Activated naive CD4-positive, alpha-beta T cell treated with anti-CD3 and anti-CD28 coated beads, Interleukin-2, amount 10 ng/mL, durations not matched to agents 7 days and 5 days (primary cell): ENCODE data around the gene SH3PXD2A.

Source experiments
- CTCF ChIA-PET: fragments of 350-600 bp; sonication (Branson Sonifier 250); formaldehyde crosslinking; loops from one replicate; lab custom pipeline; 2021; ENCODE audit warnings: antibody characterized with exemption; lab: Charles Lee
- DNase-seq: peaks from one replicate; pipeline ENCODE4 v3.0.0-alpha.2; 2020
- H3K27ac Mint-ChIP-seq: one replicate; pipeline ENCODE4 v1.8.0; 2021; ENCODE audit warnings: mild to moderate bottlenecking, moderate library complexity, mixed read lengths
- H3K27me3 Mint-ChIP-seq: one replicate; pipeline ENCODE4 v1.8.0; 2021; ENCODE audit warnings: mild to moderate bottlenecking, mixed read lengths
- H3K36me3 Mint-ChIP-seq: one replicate; pipeline ENCODE4 v1.8.0; 2021; ENCODE audit warnings: mixed read lengths
- H3K4me1 Mint-ChIP-seq: one replicate; pipeline ENCODE4 v1.8.0; 2021; ENCODE audit warnings: mixed read lengths
- H3K4me3 Mint-ChIP-seq: one replicate; pipeline ENCODE4 v1.8.0; 2021; ENCODE audit warnings: mild to moderate bottlenecking, moderate library complexity, mixed read lengths
- H3K9me3 Mint-ChIP-seq: one replicate; pipeline ENCODE4 v1.8.0; 2021; ENCODE audit warnings: mixed read lengths

The SH3PXD2A gene

DNA sequence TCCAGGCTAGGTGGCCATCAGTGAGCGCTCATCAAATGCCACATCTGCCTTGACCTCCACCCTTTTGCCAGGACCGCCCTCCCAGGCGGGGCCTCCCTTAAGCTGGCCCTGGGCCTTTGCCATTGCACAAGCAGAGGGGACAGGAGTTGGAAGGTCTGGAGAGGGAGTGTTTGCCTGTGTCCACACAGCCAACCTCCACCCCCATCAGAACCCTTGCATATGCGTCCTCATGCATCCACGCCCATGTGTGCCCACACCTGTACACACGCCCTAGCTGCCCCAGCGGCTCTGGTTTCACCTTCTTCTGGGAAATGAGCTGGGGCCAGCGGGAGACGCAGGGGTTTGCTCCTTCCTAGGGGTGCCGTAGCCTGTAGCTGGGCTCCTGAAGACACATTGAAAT is 297.9 kb downstream of the SH3PXD2A start:
- H3K27me3 Mint-ChIP-seq = peaks cover 81% of the 10 kb centered on the region

GRCh38 chr10:103556383-103557007 is 298.9 kb downstream of the SH3PXD2A start:
- Mint-ChIP-seq H3K27ac (no peak overlapping the region), H3K36me3 (no peaks in the 10 kb centered on the region), H3K4me3 (no peak overlapping the region), H3K9me3 (no peaks in the 10 kb centered on the region), H3K27me3 (peaks cover 86% of the 10 kb centered on the region), H3K4me1 (peaks cover 10% of the 10 kb centered on the region)
- no peak for DNase-seq
- CTCF ChIA-PET = no interaction called here

More for the DNA sequence above, 297.9 kb downstream of the SH3PXD2A start:
- Mint-ChIP-seq H3K27ac (no peak overlapping the region), H3K4me3 (no peak overlapping the region), H3K36me3 (no peaks in the 10 kb centered on the region), H3K4me1 (peaks cover 10% of the 10 kb centered on the region), H3K9me3 (no peaks in the 10 kb centered on the region)
- no peak for DNase-seq
- CTCF ChIA-PET = no interaction called here

DNA sequence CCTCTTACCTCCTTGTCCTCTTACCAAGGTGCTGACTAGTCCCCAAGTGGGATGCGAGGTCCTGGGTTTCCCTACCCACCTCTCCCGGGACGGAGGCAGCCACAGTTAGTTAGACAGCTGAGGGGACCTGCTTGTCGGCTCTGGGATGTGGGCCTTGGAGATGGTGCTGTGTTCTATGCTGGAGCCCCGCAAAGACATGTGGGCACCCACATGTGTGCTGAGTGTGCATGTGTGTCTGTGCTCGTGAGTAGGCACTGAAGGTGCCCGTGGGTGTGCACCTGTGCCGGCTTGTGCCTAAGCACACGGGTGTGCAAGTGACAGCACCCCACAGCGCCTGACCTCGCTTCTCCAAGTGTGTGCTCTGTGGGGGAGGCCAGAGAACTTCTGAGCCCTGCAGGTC is 299.7 kb downstream of the SH3PXD2A start:
- Mint-ChIP-seq H3K4me3 (no peak overlapping the region), H3K27ac (no peak overlapping the region), H3K9me3 (no peaks in the 10 kb centered on the region), H3K27me3 (peaks cover 80% of the 10 kb centered on the region), H3K36me3 (no peaks in the 10 kb centered on the region), H3K4me1 (peaks cover 10% of the 10 kb centered on the region)
- no peak for DNase-seq
- CTCF ChIA-PET = interaction anchor here (3.9 kb wide), 1 partner anchor 9 kb away, joined by 16 read pairs; no protein-coding TSS in a partner anchor

GRCh38 chr10:103555325-103555649 is 300.1 kb downstream of the SH3PXD2A start:
- no peak overlapping the region for H3K4me3 Mint-ChIP-seq

GRCh38 chr10:103554488-103555324 is 300.7 kb downstream of the SH3PXD2A start:
- Mint-ChIP-seq H3K27me3 (peaks cover 81% of the 10 kb centered on the region), H3K4me1 (peaks cover 10% of the 10 kb centered on the region), H3K36me3 (no peaks in the 10 kb centered on the region), H3K27ac (peak overlapping the region; percentile 67), H3K4me3 (peak overlapping the region; percentile 62), H3K9me3 (no peaks in the 10 kb centered on the region)
- peak; percentile 53 for DNase-seq
- CTCF ChIA-PET = interaction anchor here (1.2 to 3.9 kb wide), 3 partner anchors 10 to 29 kb away, joined by 5 to 16 read pairs (median 5); no protein-coding TSS in a partner anchor

More at GRCh38 chr10:103555325-103555649, 300.1 kb downstream of the SH3PXD2A start:
- DNase-seq = no peak
- Mint-ChIP-seq H3K36me3 (no peaks in the 10 kb centered on the region), H3K27me3 (peaks cover 80% of the 10 kb centered on the region), H3K4me1 (peaks cover 10% of the 10 kb centered on the region), H3K27ac (no peak overlapping the region), H3K9me3 (no peaks in the 10 kb centered on the region)
- CTCF ChIA-PET = interaction anchor here (1.2 to 3.9 kb wide), 2 partner anchors 9 to 28 kb away, joined by 5 to 16 read pairs; no protein-coding TSS in a partner anchor

DNA sequence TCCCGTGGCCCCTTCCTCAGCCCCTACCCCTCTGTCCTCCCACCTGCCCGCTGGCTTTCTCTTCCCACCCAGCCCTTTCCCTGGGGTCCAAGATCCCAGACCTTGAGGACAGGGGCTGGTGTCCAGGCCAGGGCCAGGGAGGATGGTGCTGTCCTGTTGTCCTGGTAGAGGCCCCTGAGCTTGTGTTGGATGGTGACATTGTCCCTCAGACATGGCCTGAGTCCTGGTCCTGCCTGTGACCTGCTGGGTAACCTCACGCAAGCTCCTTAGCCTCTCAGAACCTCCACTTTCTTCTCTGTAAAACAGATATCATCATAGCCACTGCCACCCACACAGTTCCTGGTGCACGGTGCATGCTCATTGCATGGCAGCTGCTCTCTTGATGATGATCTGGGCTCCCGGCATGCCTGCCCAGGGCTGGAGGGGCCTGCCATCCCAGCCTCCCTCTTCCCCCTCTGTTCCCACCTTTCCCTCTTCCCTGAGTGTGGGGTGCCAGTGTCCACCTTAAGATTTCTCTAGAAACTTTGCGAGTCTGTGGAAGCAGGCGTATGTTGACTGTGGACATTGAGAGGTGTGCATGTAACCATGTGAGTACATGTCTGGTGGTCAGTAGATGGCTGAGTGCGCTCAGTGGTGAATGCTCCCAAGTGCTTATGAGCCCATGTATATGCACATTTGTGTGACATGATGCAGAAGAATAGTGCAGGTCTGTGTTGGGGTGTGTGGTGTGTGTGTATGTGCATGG is 301.5 kb downstream of the SH3PXD2A start:
- H3K4me3 Mint-ChIP-seq = no peak overlapping the region
- H3K27ac Mint-ChIP-seq = no peak overlapping the region
- peaks cover 81% of the 10 kb centered on the region for H3K27me3 Mint-ChIP-seq
- DNase-seq = no peak
- no peaks in the 10 kb centered on the region for H3K36me3 Mint-ChIP-seq
- peaks cover 10% of the 10 kb centered on the region for H3K4me1 Mint-ChIP-seq
- H3K9me3 Mint-ChIP-seq = no peaks in the 10 kb centered on the region
- CTCF ChIA-PET = interaction anchor here (1.2 to 3.9 kb wide), 3 partner anchors 10 to 30 kb away, joined by 5 to 16 read pairs (median 5); no protein-coding TSS in a partner anchor

DNA sequence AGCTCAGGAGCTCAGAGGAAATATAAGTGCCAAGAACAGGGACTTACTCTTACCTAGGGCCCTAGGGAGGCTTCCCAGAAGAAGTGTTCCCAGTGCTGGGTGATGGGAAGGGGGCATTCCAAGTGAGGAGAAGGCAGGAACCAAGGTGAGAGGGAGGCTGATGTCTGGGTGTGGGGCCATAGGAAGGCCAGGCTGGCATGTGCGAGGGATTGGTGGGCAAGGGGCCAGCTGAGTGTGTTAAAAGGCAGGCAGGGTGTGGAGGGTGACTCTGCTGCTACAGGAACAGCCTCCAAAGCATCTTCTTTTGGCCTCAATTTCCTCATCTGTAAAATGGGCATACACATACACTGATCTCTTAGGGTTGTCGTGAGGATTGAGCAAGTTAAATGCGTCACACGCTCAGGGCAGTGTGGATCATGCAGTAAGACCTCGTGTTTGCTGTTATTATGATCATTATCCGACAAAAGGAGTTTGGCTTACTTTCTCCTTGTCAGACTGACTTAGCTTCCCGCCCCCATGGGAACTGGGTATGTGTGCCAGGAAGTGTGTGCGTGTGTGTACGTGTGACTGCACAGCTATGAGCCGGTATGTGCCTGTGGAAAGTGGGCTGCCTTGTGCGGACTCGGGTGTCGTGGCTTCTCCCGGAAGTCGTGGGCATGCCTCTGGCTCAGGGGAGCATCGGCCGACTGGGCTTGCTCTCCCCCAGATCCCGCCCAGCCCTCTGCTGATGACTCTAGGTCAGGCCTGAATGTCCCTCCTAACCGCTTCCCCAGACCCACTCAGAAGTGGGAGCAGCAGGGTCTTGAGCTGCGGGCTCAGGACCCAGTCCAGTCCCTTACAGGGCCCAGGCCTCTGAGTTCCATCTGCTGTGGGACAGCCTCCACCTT is 302.3 kb downstream of the SH3PXD2A start:
- no peak overlapping the region for H3K27ac Mint-ChIP-seq

DNA sequence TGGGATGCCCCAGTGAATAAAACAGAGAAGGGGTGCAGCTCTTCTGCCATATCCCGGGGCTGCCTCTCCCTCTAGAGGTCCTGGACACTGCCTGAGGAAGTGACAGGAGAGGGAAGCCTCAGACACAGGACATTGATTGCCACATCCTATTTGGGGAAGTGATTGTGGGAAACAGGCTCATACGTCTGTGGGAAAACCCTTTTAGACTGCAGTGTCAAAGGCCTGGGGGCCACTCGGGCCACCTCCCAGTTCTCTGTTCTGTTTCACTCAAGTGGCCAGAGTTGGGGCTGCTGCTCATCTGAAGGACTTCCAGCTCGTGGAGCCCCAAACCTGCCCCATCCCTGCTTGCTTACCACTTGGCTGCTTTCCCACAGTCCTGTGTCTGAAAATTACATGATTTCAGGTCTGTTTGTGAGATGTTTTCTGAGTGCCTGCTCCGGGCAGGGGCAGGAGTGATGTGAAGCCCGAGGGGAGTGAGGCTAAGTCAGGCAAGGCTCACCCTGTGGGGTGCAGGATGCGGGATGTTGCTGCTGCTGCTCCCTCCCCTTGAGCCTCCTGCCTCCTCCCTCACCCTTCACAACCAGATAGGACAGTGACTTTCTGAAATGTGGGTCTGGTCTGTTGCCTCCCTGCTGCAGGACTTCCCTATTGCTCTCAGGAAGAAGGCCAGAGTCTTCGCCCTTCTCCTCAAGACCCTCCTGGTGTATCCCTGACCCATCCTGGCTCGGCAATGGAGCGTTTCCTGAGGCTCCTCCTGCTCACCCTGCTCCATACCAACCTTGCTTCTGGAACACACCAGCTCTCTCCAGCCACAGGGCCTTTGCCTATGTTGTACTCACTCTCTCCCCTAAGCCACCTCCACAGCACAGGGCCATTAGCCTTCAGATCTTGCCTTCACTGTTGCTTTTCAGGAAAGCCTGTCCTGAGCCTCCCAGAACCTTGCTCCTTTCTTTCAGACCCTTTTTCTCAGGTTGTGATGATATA is 303.5 kb downstream of the SH3PXD2A start:
- DNase-seq = no peak
- Mint-ChIP-seq H3K27me3 (peaks cover 67% of the 10 kb centered on the region), H3K4me3 (no peak overlapping the region), H3K9me3 (no peaks in the 10 kb centered on the region), H3K36me3 (no peaks in the 10 kb centered on the region), H3K27ac (no peak overlapping the region), H3K4me1 (peaks cover 10% of the 10 kb centered on the region)
- CTCF ChIA-PET = interaction anchor here (3.9 kb wide), 1 partner anchor 12 kb away, joined by 16 read pairs; no protein-coding TSS in a partner anchor

More for the DNA sequence above, 302.3 kb downstream of the SH3PXD2A start:
- Mint-ChIP-seq H3K36me3 (no peaks in the 10 kb centered on the region), H3K27me3 (peaks cover 73% of the 10 kb centered on the region), H3K4me1 (peaks cover 10% of the 10 kb centered on the region), H3K4me3 (no peak overlapping the region), H3K9me3 (no peaks in the 10 kb centered on the region)
- CTCF ChIA-PET = interaction anchor here (0.6 to 3.9 kb wide), 3 partner anchors 11 to 16 kb away, joined by 3 to 16 read pairs (median 5); no protein-coding TSS in a partner anchor
- DNase-seq = no peak

GRCh38 chr10:103550229-103550628 is 305.1 kb downstream of the SH3PXD2A start:
- CTCF ChIA-PET = no interaction called here

DNA sequence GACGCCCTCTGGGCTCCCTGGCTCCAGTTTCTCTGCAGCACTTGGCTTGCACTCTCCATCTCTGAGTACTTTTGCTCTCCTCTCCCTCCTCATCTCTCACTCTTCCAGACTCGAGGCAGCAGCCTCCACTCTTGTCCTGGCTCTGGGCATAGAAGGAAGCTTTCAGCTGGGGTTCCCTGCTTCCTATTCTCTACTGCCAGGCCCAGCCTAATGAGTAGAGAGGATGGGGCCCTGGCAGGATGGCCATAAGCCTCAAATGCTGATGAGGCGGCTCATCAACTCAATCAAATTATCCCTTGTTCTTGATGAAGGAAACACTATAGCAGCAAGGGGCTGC is 306.1 kb downstream of the SH3PXD2A start:
- Mint-ChIP-seq H3K9me3 (no peaks in the 10 kb centered on the region), H3K36me3 (no peaks in the 10 kb centered on the region), H3K27me3 (peaks cover 54% of the 10 kb centered on the region), H3K4me1 (peaks cover 5% of the 10 kb centered on the region), H3K4me3 (no peak overlapping the region), H3K27ac (no peak overlapping the region)
- DNase-seq = no peak
- CTCF ChIA-PET = interaction anchor here (1.3 kb wide), 1 partner anchor 45 kb away, joined by 3 read pairs; no protein-coding TSS in a partner anchor

More at GRCh38 chr10:103550229-103550628, 305.1 kb downstream of the SH3PXD2A start:
- no peak for DNase-seq
- Mint-ChIP-seq H3K4me3 (no peak overlapping the region), H3K27me3 (peaks cover 55% of the 10 kb centered on the region), H3K36me3 (no peaks in the 10 kb centered on the region), H3K27ac (no peak overlapping the region), H3K9me3 (no peaks in the 10 kb centered on the region), H3K4me1 (peaks cover 10% of the 10 kb centered on the region)

DNA sequence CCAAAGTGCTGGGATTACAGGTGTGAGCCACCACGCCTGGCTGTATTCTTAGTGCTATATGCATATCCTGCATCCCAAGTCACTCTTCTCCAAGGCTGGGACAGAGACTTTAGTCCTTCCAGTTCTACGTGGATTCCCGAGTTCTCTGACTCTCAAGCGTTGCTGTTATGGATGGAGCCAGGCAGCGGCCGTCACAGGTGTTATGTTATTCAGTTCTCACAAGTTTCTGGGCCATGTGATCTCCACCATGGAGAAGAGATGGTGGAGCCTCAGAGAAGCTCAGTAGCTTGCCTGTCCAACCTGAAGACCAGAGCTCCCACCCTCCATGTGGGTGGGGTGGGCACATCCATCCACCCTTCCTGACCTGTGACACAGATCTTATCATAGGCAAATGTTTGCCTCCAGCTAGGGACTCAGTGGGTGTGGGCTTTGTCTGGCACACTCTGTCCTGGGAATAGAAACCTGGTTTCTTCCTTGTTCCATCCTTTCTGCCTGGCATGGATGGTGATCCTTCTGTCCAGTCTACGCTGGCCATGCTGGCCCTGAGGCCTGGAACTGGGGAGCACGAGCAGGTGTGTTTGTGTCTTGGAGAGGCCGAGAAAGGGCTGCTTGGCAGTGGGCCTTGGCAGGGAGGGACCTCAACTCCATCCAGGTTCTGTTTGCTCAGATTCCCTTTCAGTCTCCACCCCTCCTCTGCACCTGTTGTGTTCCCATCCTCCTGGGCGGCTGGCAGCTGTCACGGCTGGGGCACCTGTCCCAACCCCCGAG is 306.6 kb downstream of the SH3PXD2A start:
- Mint-ChIP-seq H3K36me3 (no peaks in the 10 kb centered on the region), H3K4me3 (no peak overlapping the region), H3K9me3 (no peaks in the 10 kb centered on the region), H3K27me3 (peaks cover 54% of the 10 kb centered on the region), H3K4me1 (peaks cover under 1% of the 10 kb centered on the region), H3K27ac (no peak overlapping the region)
- CTCF ChIA-PET = interaction anchor here (1.3 to 1.7 kb wide), 3 partner anchors 16 to 56 kb away, joined by 3 to 8 read pairs (median 3); no protein-coding TSS in a partner anchor
- no peak for DNase-seq

GRCh38 chr10:103548006-103548405 is 307.4 kb downstream of the SH3PXD2A start:
- peaks cover 1% of the 10 kb centered on the region for H3K4me1 Mint-ChIP-seq
- no peaks in the 10 kb centered on the region for H3K36me3 Mint-ChIP-seq
- H3K9me3 Mint-ChIP-seq = no peaks in the 10 kb centered on the region
- no peak for DNase-seq
- peaks cover 54% of the 10 kb centered on the region for H3K27me3 Mint-ChIP-seq
- no peak overlapping the region for H3K27ac Mint-ChIP-seq
- H3K4me3 Mint-ChIP-seq = no peak overlapping the region
- CTCF ChIA-PET = interaction anchor here (1.3 to 1.7 kb wide), 3 partner anchors 16 to 55 kb away, joined by 3 to 8 read pairs (median 3); no protein-coding TSS in a partner anchor
